Liver (tissue), 9 donors: Measurements from ENCODE around the gene C2orf92. TPM values are rescaled to one million over a fixed set of nuclear protein-coding genes. Genes with fewer than 3 reads are reported as not detected.

Source experiments
- DNase-seq: peaks from one replicate; pipeline ENCODE4 v3.0.0-alpha.2; 2017; ENCODE audit warnings: low spot score
- H3K27ac ChIP-seq, 2 donors: one replicate each; pipeline ENCODE4 v1.7.0; 2013; ENCODE audit warnings: inconsistent platforms in 2 of 2, low read length in 2 of 2, control low read depth in 1 of 2, low read depth in 1 of 2, mild to moderate bottlenecking in 1 of 2
- H3K27me3 ChIP-seq, 4 donors: one replicate each; pipeline versions ENCODE4 v1.6.1 to v1.7.0; 2013; ENCODE audit warnings: low read length in 3 of 4, inconsistent platforms in 1 of 4, mild to moderate bottlenecking in 1 of 4, moderate library complexity in 1 of 4; ENCODE audit not compliant: control insufficient read depth in 4 of 4, insufficient read depth in 4 of 4
- H3K36me3 ChIP-seq, 4 donors: one replicate each; pipeline versions ENCODE4 v1.6.1 to v1.7.0; 2013; ENCODE audit warnings: low read length in 3 of 4, mild to moderate bottlenecking in 3 of 4, low read depth in 1 of 4, moderate library complexity in 1 of 4; ENCODE audit not compliant: control insufficient read depth in 4 of 4, insufficient read depth in 3 of 4
- H3K4me1 ChIP-seq, 4 donors: one replicate each; pipeline versions ENCODE4 v1.6.1 to v1.7.0; 2013; ENCODE audit warnings: low read length in 3 of 4, mild to moderate bottlenecking in 3 of 4, moderate library complexity in 1 of 4; ENCODE audit not compliant: control insufficient read depth in 4 of 4, insufficient read depth in 4 of 4
- H3K4me3 ChIP-seq, 3 donors: one replicate each; pipeline versions ENCODE4 v1.6.1 to v1.7.0; 2013; ENCODE audit warnings: low read length in 3 of 3, control low read depth in 1 of 3, low read depth in 1 of 3, mild to moderate bottlenecking in 1 of 3
- H3K9ac ChIP-seq, 2 donors: one replicate each; pipeline ENCODE4 v1.7.0; 2013; ENCODE audit warnings: low read length in 2 of 2, mild to moderate bottlenecking in 2 of 2, moderate library complexity in 2 of 2, control low read depth in 1 of 2, low read depth in 1 of 2
- H3K9me3 ChIP-seq, 4 donors: one replicate each; pipeline versions ENCODE4 v1.6.1 to v1.7.0; 2013; ENCODE audit warnings: low read length in 3 of 4; ENCODE audit not compliant: control insufficient read depth in 4 of 4
- GABPA ChIP-seq, 2 donors: IDR thresholded peaks in 1 of 2; conservative IDR thresholded peaks in 1 of 2; 2 replicates each; pipeline ENCODE4 v1.6.1; 2016; ENCODE audit warnings: antibody characterized with exemption in 2 of 2, mild to moderate bottlenecking in 1 of 2, moderate library complexity in 1 of 2
- HNF4A ChIP-seq, 2 donors: conservative IDR thresholded peaks; 2 replicates each; pipeline ENCODE4 v1.6.1; 2016; ENCODE audit warnings: antibody characterized with exemption in 2 of 2, mild to moderate bottlenecking in 2 of 2
- JUND ChIP-seq, 2 donors: IDR thresholded peaks; 2 replicates each; pipeline ENCODE4 v1.6.1; 2016; ENCODE audit warnings: antibody characterized with exemption in 2 of 2
- RAD21 ChIP-seq, 2 donors: IDR thresholded peaks; 2 replicates each; pipeline ENCODE4 v1.6.1; 2016; ENCODE audit warnings: antibody characterized with exemption in 2 of 2, mild to moderate bottlenecking in 2 of 2
- SP1 ChIP-seq: IDR thresholded peaks from 2 replicates; pipeline ENCODE4 v1.6.1; 2018; ENCODE audit warnings: antibody characterized with exemption, mild to moderate bottlenecking
- WGBS: extraction: QIAGEN DNeasy Blood & Tissue Kit; methylation state at CpG from one replicate; pipeline ENCODE4 v1.1.7; 2013; 5-methylcytosine and 5-hydroxymethylcytosine counted together
- polyA plus RNA-seq, 2 donors: library from polyadenylated mRNA; stranded (reverse) in 1 of 2; unstranded in 1 of 2; fragments of 200-250 nt in 1 of 2; fragments of >200 nt in 1 of 2; fragmentation: Nextera tagmentation in 1 of 2; extraction: Ambion mirVana in 1 of 2; gene quantifications; one replicate each; pipeline versions ENCODE4 v1.2.1 to v1.2.3, GENCODE V29; 2013 to 2015
- total RNA-seq, 2 donors: library from RNA; depleted of rRNA; stranded (reverse); fragments of >200 nt; gene quantifications; one replicate each; pipeline ENCODE4 v1.2.3, GENCODE V29; 2014
- TF ChIP-seq, protein P1 (sequence below): IDR thresholded peaks from 2 replicates; pipeline ENCODE4 v1.6.1; 2016; ENCODE audit warnings: antibody characterized with exemption
- TF ChIP-seq, protein P2 (sequence below): fragments of 150-350 bp; IDR thresholded peaks from 2 replicates; pipeline ENCODE4 v1.5.1; 2017; ENCODE audit warnings: improper control_type of control experiment, low read depth, low read length; ENCODE audit not compliant: missing input control
- TF ChIP-seq, protein P3 (sequence below): IDR thresholded peaks from 2 replicates; pipeline ENCODE4 v1.6.1; 2016; ENCODE audit warnings: antibody characterized with exemption, mild to moderate bottlenecking
- TF ChIP-seq, protein P4 (sequence below): IDR thresholded peaks from 2 replicates; pipeline ENCODE4 v1.6.1; 2016; ENCODE audit warnings: antibody characterized with exemption
- donor health status: healthy.
- donor health status: healthy.
- donor health status: healthy.
- donor health status: healthy.
- donor health status: healthy.

C2orf92 gene
- total and polyA plus RNA-seq, 4 donors = 0.96 to 8.0 (median 2.7) TPM

DNA sequence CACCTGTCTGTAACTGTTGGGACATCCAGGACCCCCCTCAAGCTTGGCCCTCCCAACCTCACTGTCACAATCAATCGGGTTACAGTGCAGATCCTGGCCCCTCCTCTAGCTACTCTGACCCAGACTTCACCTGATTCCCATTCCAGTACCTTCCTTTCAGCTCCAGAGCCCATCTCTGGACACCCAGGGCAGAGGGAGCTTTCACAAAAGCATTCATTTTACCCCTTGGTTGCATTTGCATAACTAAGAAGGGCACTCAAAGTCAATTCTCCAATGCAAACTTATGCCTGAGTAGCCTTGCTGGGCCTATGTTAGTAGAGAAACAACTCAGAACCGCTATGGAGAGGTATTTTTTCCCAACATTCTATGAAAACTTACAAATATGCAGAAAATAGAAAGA lies 51.2 kb downstream of the C2orf92 start:
- DNase-seq = no peak
- Histone ChIP-seq H3K27ac (no peak overlapping the region), H3K4me3 (no peak overlapping the region), H3K9me3 (no peaks in the 10 kb centered on the region), H3K9ac (no peak overlapping the region), H3K27me3 (no peaks in the 10 kb centered on the region), H3K36me3 (no peaks in the 10 kb centered on the region), H3K4me1 (no peaks in the 10 kb centered on the region)
- no peak for TF ChIP-seq SP1
- TF ChIP-seq, protein P1, sequence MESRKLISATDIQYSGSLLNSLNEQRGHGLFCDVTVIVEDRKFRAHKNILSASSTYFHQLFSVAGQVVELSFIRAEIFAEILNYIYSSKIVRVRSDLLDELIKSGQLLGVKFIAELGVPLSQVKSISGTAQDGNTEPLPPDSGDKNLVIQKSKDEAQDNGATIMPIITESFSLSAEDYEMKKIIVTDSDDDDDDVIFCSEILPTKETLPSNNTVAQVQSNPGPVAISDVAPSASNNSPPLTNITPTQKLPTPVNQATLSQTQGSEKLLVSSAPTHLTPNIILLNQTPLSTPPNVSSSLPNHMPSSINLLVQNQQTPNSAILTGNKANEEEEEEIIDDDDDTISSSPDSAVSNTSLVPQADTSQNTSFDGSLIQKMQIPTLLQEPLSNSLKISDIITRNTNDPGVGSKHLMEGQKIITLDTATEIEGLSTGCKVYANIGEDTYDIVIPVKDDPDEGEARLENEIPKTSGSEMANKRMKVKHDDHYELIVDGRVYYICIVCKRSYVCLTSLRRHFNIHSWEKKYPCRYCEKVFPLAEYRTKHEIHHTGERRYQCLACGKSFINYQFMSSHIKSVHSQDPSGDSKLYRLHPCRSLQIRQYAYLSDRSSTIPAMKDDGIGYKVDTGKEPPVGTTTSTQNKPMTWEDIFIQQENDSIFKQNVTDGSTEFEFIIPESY = no peak
- no peak for TF ChIP-seq RAD21 (IDR thresholded peaks at IDR 0.05)
- TF ChIP-seq, protein P2, sequence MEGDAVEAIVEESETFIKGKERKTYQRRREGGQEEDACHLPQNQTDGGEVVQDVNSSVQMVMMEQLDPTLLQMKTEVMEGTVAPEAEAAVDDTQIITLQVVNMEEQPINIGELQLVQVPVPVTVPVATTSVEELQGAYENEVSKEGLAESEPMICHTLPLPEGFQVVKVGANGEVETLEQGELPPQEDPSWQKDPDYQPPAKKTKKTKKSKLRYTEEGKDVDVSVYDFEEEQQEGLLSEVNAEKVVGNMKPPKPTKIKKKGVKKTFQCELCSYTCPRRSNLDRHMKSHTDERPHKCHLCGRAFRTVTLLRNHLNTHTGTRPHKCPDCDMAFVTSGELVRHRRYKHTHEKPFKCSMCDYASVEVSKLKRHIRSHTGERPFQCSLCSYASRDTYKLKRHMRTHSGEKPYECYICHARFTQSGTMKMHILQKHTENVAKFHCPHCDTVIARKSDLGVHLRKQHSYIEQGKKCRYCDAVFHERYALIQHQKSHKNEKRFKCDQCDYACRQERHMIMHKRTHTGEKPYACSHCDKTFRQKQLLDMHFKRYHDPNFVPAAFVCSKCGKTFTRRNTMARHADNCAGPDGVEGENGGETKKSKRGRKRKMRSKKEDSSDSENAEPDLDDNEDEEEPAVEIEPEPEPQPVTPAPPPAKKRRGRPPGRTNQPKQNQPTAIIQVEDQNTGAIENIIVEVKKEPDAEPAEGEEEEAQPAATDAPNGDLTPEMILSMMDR = no peak
- no peak for TF ChIP-seq JUND (IDR thresholded peaks at IDR 0.05)
- TF ChIP-seq GABPA (IDR thresholded peaks at IDR 0.05 in 1 of 2, conservative IDR thresholded peaks at IDR 0.05 in 1 of 2) = no peak
- WGBS = 79% methylated on average over 2 of the region's 2 CpGs

DNA sequence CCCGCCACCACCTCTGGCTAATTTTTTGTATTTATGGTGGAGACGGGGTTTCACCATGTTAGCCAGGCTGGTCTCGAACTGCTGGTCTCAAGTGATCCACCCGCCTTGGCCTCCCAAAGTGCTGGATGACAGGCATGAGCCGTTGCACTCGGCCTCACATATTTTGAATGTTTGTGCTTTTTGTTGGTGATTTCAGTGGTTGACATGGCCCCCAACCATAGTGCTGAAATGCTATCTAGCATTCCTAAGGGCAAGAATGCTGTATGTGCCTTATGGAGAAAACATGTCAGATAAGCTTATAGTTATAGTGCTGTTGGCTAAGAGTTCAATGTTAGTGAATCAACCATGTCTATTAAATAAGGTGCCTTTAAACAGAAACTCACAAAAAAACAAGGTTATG lies 52.7 kb downstream of the C2orf92 start:
- WGBS = 93% methylated on average over 6 of the region's 6 CpGs
- Histone ChIP-seq H3K27ac (no peak overlapping the region), H3K27me3 (no peaks in the 10 kb centered on the region), H3K9me3 (no peaks in the 10 kb centered on the region), H3K4me1 (no peaks in the 10 kb centered on the region), H3K4me3 (no peak overlapping the region), H3K36me3 (no peaks in the 10 kb centered on the region), H3K9ac (no peak overlapping the region)
- no peak for DNase-seq
- no peak for TF ChIP-seq RAD21 (IDR thresholded peaks at IDR 0.05)
- TF ChIP-seq, protein P1 = no peak
- TF ChIP-seq, protein P3, sequence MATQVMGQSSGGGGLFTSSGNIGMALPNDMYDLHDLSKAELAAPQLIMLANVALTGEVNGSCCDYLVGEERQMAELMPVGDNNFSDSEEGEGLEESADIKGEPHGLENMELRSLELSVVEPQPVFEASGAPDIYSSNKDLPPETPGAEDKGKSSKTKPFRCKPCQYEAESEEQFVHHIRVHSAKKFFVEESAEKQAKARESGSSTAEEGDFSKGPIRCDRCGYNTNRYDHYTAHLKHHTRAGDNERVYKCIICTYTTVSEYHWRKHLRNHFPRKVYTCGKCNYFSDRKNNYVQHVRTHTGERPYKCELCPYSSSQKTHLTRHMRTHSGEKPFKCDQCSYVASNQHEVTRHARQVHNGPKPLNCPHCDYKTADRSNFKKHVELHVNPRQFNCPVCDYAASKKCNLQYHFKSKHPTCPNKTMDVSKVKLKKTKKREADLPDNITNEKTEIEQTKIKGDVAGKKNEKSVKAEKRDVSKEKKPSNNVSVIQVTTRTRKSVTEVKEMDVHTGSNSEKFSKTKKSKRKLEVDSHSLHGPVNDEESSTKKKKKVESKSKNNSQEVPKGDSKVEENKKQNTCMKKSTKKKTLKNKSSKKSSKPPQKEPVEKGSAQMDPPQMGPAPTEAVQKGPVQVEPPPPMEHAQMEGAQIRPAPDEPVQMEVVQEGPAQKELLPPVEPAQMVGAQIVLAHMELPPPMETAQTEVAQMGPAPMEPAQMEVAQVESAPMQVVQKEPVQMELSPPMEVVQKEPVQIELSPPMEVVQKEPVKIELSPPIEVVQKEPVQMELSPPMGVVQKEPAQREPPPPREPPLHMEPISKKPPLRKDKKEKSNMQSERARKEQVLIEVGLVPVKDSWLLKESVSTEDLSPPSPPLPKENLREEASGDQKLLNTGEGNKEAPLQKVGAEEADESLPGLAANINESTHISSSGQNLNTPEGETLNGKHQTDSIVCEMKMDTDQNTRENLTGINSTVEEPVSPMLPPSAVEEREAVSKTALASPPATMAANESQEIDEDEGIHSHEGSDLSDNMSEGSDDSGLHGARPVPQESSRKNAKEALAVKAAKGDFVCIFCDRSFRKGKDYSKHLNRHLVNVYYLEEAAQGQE = no peak
- TF ChIP-seq SP1 = no peak
- no peak for TF ChIP-seq HNF4A (conservative IDR thresholded peaks at IDR 0.05)
- TF ChIP-seq, protein P4, sequence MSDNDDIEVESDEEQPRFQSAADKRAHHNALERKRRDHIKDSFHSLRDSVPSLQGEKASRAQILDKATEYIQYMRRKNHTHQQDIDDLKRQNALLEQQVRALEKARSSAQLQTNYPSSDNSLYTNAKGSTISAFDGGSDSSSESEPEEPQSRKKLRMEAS = no peak
- TF ChIP-seq, protein P2 = no peak
- TF ChIP-seq GABPA (IDR thresholded peaks at IDR 0.05 in 1 of 2, conservative IDR thresholded peaks at IDR 0.05 in 1 of 2) = no peak
